SK-N-SH (cell line): ENCODE measurements around the gene P2RX3. TPM values are rescaled to one million over a fixed set of nuclear protein-coding genes. Genes with fewer than 3 reads are reported as not detected.

Experiments
- CTCF ChIA-PET: fragments of 300-600, 350-600 bp; formaldehyde crosslinking; extraction: SDS; loops from one replicate; lab custom pipeline; 2021; lab: Yijun Ruan, JAX
- POLR2A ChIA-PET: fragments of 350-600 bp; sonication (Branson Sonifier 250); formaldehyde crosslinking; extraction: SDS; loops from one replicate; lab custom pipeline; 2020; ENCODE audit warnings: antibody characterized with exemption, inconsistent platforms; lab: Yijun Ruan, JAX
- DNase-seq: peaks from one replicate; pipeline ENCODE4 v3.0.0; 2012
- H2AFZ ChIP-seq: fragments of 200-600 bp; sonication (generic); 2 replicates; pipeline ENCODE4 v1.8.1; 2016; ENCODE audit warnings: antibody characterized with exemption, mild to moderate bottlenecking, low read depth
- H3F3A ChIP-seq: fragments of 200-600 bp; sonication (generic); replicated peaks from 2 replicates; pipeline ENCODE3; 2016; ENCODE audit warnings: antibody characterized with exemption, mild to moderate bottlenecking; ENCODE audit not compliant: insufficient read depth
- H3K27ac ChIP-seq, 2 experiments: fragments of 200-500 bp in 1 of 2; fragments of 200-600 bp in 1 of 2; sonication (Bioruptor generic) in 1 of 2; sonication (generic), shearing (Covaris generic) in 1 of 2; 2 replicates each; pipeline versions ENCODE4 v1.5.1 to v1.6.1; 2014 to 2016; ENCODE audit warnings: low read depth in 2 of 2, inconsistent platforms in 1 of 2, low read length in 1 of 2, mild to moderate bottlenecking in 1 of 2, mixed read lengths in 1 of 2
- H3K27me3 ChIP-seq: fragments of 200-600 bp; sonication (generic), shearing (Covaris generic); 2 replicates; pipeline ENCODE4 v1.6.1; 2016; ENCODE audit warnings: mixed run types; ENCODE audit not compliant: insufficient read depth
- H3K36me3 ChIP-seq, 2 experiments: fragments of 200-500 bp in 1 of 2; fragments of 200-600 bp in 1 of 2; sonication (Bioruptor generic) in 1 of 2; sonication (generic) in 1 of 2; replicated peaks in 1 of 2; 2 replicates each; pipeline versions ENCODE3 to v1.5.1; 2014 to 2016; ENCODE audit warnings: low read length in 1 of 2, mild to moderate bottlenecking in 1 of 2; ENCODE audit not compliant: insufficient read depth in 2 of 2, control insufficient read depth in 1 of 2
- H3K4me1 ChIP-seq, 2 experiments: fragments of 200-500 bp in 1 of 2; fragments of 200-600 bp in 1 of 2; sonication (Bioruptor generic) in 1 of 2; sonication (generic), shearing (Covaris generic) in 1 of 2; 2 replicates each; pipeline versions ENCODE4 v1.5.1 to v1.6.1; 2014 to 2016; ENCODE audit warnings: low read depth in 1 of 2, low read length in 1 of 2, mixed run types in 1 of 2; ENCODE audit not compliant: insufficient read depth in 2 of 2, control insufficient read depth in 1 of 2
- H3K4me2 ChIP-seq: fragments of 200-600 bp; sonication (generic), shearing (Covaris generic); 2 replicates; pipeline ENCODE4 v1.6.1; 2017; ENCODE audit warnings: mixed run types
- H3K4me3 ChIP-seq, 2 experiments: fragments of 200-500 bp in 1 of 2; fragments of 200-600 bp in 1 of 2; sonication (Bioruptor generic) in 1 of 2; sonication (generic), shearing (Covaris generic) in 1 of 2; 2 replicates each; pipeline versions ENCODE4 v1.5.1 to v1.8.1; 2014 to 2016; ENCODE audit warnings: low read depth in 2 of 2, inconsistent platforms in 1 of 2, low read length in 1 of 2, mild to moderate bottlenecking in 1 of 2, mixed read lengths in 1 of 2, moderate library complexity in 1 of 2
- H3K79me2 ChIP-seq: fragments of 200-600 bp; sonication (generic); 2 replicates; pipeline ENCODE4 v1.8.1; 2017; ENCODE audit warnings: mild to moderate bottlenecking; ENCODE audit not compliant: insufficient read depth
- H3K9ac ChIP-seq: fragments of 200-600 bp; sonication (generic); 2 replicates; pipeline ENCODE4 v1.6.1; 2017; ENCODE audit warnings: mixed run types
- H3K9me2 ChIP-seq: fragments of 200-600 bp; sonication (generic); 2 replicates; pipeline ENCODE4 v1.6.1; 2017; ENCODE audit warnings: mixed run types
- H3K9me3 ChIP-seq: fragments of 200-600 bp; sonication (generic); 2 replicates; pipeline ENCODE4 v1.6.1; 2017; ENCODE audit warnings: mixed run types, mild to moderate bottlenecking, moderate library complexity
- H4K20me1 ChIP-seq: fragments of 200-600 bp; sonication (generic); 2 replicates; pipeline ENCODE4 v1.6.1; 2017; ENCODE audit warnings: mild to moderate bottlenecking, mixed run types; ENCODE audit not compliant: insufficient read depth
- ELF1 ChIP-seq: IDR thresholded peaks from 2 replicates; pipeline ENCODE4 v1.4.0; 2012
- EZH2phosphoT487 ChIP-seq: fragments of 200-600 bp; sonication (generic); IDR thresholded peaks from 2 replicates; pipeline ENCODE4 v1.6.1; 2017; ENCODE audit warnings: low read depth, mixed run types, mild to moderate bottlenecking, antibody characterized with exemption, moderate library complexity, borderline replicate concordance
- FOXM1 ChIP-seq: IDR thresholded peaks from 2 replicates; pipeline ENCODE4 v1.4.0; 2012; ENCODE audit warnings: low read depth, mild to moderate bottlenecking
- GABPA ChIP-seq: IDR thresholded peaks from 2 replicates; pipeline ENCODE4 v1.4.0; 2012; ENCODE audit warnings: low read depth, mild to moderate bottlenecking
- JUND ChIP-seq: IDR thresholded peaks from 2 replicates; pipeline ENCODE4 v1.4.0; 2012
- MEF2A ChIP-seq: IDR thresholded peaks from 2 replicates; pipeline ENCODE4 v1.4.0; 2012; ENCODE audit warnings: low read depth, borderline replicate concordance
- NRF1 ChIP-seq: IDR thresholded peaks from 2 replicates; pipeline ENCODE4 v1.6.1; 2012; ENCODE audit warnings: low read depth, mild to moderate bottlenecking, low read length
- RCOR1 ChIP-seq: fragments of 150-350 bp; IDR thresholded peaks from 2 replicates; pipeline ENCODE4 v1.6.1; 2017; ENCODE audit warnings: antibody characterized with exemption, low read length
- RFX5 ChIP-seq: IDR thresholded peaks from 2 replicates; pipeline ENCODE4 v1.6.1; 2012; ENCODE audit warnings: mild to moderate bottlenecking, improper control_type of control experiment, low read length
- SMC3 ChIP-seq: IDR thresholded peaks from 2 replicates; pipeline ENCODE4 v1.6.1; 2012; ENCODE audit warnings: low read depth, low read length, improper control_type of control experiment
- TAF1 ChIP-seq: IDR thresholded peaks from 2 replicates; pipeline ENCODE4 v1.6.1; 2012; ENCODE audit warnings: low read depth, mild to moderate bottlenecking, low read length, moderate library complexity, borderline replicate concordance
- TCF12 ChIP-seq: IDR thresholded peaks from 2 replicates; pipeline ENCODE4 v1.4.0; 2012
- TEAD4 ChIP-seq: IDR thresholded peaks from 2 replicates; pipeline ENCODE4 v1.4.0; 2012; ENCODE audit warnings: mild to moderate bottlenecking, borderline replicate concordance; ENCODE audit not compliant: insufficient read depth
- YY1 ChIP-seq: IDR thresholded peaks from 2 replicates; pipeline ENCODE4 v1.4.0; 2012; ENCODE audit warnings: low read depth, mild to moderate bottlenecking
- WGBS: methylation state at CpG from one replicate; pipeline ENCODE4 v1.1.6; 2017; ENCODE audit warnings: low lambda C conversion rate; 5-methylcytosine and 5-hydroxymethylcytosine counted together
- polyA plus RNA-seq, 3 experiments: library from polyadenylated mRNA; depleted of rRNA; stranded (reverse); fragments of >200 nt; gene quantifications; 2 replicates each; pipeline ENCODE4 v1.2.3, GENCODE V29; 2012
- TF ChIP-seq, protein P1 (sequence below): fragments of 150-350 bp; IDR thresholded peaks from 2 replicates; pipeline ENCODE4 v1.6.1; 2016; ENCODE audit warnings: mild to moderate bottlenecking, low read depth, low read length
- TF ChIP-seq, protein P2 (sequence below): IDR thresholded peaks from 2 replicates; pipeline ENCODE4 v1.4.0; 2012; ENCODE audit warnings: low read depth, borderline replicate concordance
- TF ChIP-seq, protein P3 (sequence below): IDR thresholded peaks from 2 replicates; pipeline ENCODE4 v1.4.0; 2012; ENCODE audit warnings: low read depth, borderline replicate concordance
- TF ChIP-seq, protein P4 (sequence below): IDR thresholded peaks from 2 replicates; pipeline ENCODE4 v1.4.0; 2012; ENCODE audit warnings: low read depth
- TF ChIP-seq, protein P5 (sequence below): IDR thresholded peaks from 2 replicates; pipeline ENCODE4; 2012
- TF ChIP-seq, protein P6 (sequence below): fragments of 200-600 bp; sonication (generic); IDR thresholded peaks from 2 replicates; pipeline ENCODE4 v1.6.1; 2017; ENCODE audit warnings: antibody characterized with exemption, mild to moderate bottlenecking, moderate library complexity

Gene P2RX3
- polyA plus RNA-seq, 1 of the 3 experiments (the other 2 are of a cell fraction) = not detected

DNA sequence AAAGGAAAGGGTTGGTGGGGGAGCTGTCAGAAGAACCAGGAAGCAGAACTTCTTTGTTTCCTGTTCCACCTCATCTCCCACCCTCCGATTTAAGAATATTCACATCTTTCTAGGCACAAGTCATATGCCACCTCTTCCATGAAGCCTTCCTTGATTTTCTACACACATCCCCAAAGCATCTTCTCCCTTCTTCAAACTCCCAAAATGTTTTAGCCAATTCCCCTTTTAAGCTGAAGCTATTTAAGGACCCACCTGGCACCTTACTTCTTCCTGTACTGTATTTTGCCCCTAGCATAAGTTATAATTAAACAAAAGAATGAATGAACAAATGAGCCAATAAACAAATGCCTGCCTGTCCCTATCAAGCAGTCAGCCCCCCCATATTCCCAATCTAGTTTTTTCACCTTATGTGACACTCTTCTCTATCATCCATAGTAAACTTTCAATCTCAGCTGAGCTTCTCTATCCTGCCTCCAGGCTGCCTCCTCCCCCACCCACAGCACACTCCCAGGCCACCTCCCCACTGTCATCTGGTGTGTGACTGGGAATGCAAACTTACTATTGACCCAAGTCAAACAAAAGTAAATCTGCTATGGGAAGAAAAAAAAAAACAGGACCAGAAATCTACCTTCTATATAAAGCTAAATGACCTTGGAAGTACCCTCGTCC lies 17.3 kb upstream of the P2RX3 start:
- Histone ChIP-seq H3K4me1 (peaks cover 31 to 36% of the 10 kb centered on the region in 2 experiments), H3K9me2 (no peaks in the 10 kb centered on the region), H3K9ac (no peak overlapping the region), H4K20me1 (peaks cover 21% of the 10 kb centered on the region), H3F3A (peaks cover 22% of the 10 kb centered on the region), H2AFZ (no peak overlapping the region), H3K9me3 (no peaks in the 10 kb centered on the region), H3K4me3 (no peak overlapping the region; a peak in 1 of 4 replicates), H3K79me2 (peaks cover 59% of the 10 kb centered on the region), H3K36me3 (peaks cover 27 to 28% of the 10 kb centered on the region in 2 experiments), H3K4me2 (peak overlapping the region; percentile 91), H3K27me3 (no peaks in the 10 kb centered on the region), H3K27ac (peak overlapping the region in 1 of 2 experiments; percentile 90; a peak in 1 of 4 replicates)
- DNase-seq = no peak
- WGBS = 86% methylated on average over 2 of the region's 2 CpGs
- TF ChIP-seq, protein P1, sequence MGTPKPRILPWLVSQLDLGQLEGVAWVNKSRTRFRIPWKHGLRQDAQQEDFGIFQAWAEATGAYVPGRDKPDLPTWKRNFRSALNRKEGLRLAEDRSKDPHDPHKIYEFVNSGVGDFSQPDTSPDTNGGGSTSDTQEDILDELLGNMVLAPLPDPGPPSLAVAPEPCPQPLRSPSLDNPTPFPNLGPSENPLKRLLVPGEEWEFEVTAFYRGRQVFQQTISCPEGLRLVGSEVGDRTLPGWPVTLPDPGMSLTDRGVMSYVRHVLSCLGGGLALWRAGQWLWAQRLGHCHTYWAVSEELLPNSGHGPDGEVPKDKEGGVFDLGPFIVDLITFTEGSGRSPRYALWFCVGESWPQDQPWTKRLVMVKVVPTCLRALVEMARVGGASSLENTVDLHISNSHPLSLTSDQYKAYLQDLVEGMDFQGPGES = no peak
- TF ChIP-seq TAF1 (no peak), TCF12 (no peak), TEAD4 (no peak), EZH2phosphoT487 (no peak), RFX5 (no peak), MEF2A (no peak), SMC3 (no peak), ELF1 (no peak), RCOR1 (no peak), NRF1 (no peak), GABPA (no peak), YY1 (no peak), JUND (no peak), FOXM1 (no peak)
- TF ChIP-seq, protein P2, sequence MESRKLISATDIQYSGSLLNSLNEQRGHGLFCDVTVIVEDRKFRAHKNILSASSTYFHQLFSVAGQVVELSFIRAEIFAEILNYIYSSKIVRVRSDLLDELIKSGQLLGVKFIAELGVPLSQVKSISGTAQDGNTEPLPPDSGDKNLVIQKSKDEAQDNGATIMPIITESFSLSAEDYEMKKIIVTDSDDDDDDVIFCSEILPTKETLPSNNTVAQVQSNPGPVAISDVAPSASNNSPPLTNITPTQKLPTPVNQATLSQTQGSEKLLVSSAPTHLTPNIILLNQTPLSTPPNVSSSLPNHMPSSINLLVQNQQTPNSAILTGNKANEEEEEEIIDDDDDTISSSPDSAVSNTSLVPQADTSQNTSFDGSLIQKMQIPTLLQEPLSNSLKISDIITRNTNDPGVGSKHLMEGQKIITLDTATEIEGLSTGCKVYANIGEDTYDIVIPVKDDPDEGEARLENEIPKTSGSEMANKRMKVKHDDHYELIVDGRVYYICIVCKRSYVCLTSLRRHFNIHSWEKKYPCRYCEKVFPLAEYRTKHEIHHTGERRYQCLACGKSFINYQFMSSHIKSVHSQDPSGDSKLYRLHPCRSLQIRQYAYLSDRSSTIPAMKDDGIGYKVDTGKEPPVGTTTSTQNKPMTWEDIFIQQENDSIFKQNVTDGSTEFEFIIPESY = no peak
- TF ChIP-seq, protein P3, sequence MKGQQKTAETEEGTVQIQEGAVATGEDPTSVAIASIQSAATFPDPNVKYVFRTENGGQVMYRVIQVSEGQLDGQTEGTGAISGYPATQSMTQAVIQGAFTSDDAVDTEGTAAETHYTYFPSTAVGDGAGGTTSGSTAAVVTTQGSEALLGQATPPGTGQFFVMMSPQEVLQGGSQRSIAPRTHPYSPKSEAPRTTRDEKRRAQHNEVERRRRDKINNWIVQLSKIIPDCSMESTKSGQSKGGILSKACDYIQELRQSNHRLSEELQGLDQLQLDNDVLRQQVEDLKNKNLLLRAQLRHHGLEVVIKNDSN = no peak
- TF ChIP-seq, protein P4, sequence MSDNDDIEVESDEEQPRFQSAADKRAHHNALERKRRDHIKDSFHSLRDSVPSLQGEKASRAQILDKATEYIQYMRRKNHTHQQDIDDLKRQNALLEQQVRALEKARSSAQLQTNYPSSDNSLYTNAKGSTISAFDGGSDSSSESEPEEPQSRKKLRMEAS = no peak
- TF ChIP-seq, protein P5, sequence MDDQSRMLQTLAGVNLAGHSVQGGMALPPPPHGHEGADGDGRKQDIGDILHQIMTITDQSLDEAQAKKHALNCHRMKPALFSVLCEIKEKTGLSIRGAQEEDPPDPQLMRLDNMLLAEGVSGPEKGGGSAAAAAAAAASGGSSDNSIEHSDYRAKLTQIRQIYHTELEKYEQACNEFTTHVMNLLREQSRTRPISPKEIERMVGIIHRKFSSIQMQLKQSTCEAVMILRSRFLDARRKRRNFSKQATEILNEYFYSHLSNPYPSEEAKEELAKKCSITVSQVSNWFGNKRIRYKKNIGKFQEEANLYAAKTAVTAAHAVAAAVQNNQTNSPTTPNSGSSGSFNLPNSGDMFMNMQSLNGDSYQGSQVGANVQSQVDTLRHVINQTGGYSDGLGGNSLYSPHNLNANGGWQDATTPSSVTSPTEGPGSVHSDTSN = no peak
- TF ChIP-seq, protein P6, sequence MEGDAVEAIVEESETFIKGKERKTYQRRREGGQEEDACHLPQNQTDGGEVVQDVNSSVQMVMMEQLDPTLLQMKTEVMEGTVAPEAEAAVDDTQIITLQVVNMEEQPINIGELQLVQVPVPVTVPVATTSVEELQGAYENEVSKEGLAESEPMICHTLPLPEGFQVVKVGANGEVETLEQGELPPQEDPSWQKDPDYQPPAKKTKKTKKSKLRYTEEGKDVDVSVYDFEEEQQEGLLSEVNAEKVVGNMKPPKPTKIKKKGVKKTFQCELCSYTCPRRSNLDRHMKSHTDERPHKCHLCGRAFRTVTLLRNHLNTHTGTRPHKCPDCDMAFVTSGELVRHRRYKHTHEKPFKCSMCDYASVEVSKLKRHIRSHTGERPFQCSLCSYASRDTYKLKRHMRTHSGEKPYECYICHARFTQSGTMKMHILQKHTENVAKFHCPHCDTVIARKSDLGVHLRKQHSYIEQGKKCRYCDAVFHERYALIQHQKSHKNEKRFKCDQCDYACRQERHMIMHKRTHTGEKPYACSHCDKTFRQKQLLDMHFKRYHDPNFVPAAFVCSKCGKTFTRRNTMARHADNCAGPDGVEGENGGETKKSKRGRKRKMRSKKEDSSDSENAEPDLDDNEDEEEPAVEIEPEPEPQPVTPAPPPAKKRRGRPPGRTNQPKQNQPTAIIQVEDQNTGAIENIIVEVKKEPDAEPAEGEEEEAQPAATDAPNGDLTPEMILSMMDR = no peak
- ChIA-PET POLR2A (no interaction called here), CTCF (interaction anchor here (0.7 to 1.9 kb wide), 3 partner anchors 140 to 984 kb away, joined by 3 to 5 read pairs (median 4); partner anchors contain the start of gene RTN4RL2)
